Fibroblast of pulmonary artery (primary cell): Measurements from ENCODE around the gene GPR17.
A peak's percentile ranks its signal among the peaks of the same experiment; 100 is the strongest.

Experiments used
- DNase-seq: peaks from one replicate; pipeline ENCODE4 v3.0.0-alpha.2; 2010; ENCODE audit warnings: low read depth
- H3K4me3 ChIP-seq: replicated peaks from 2 replicates; pipeline ENCODE4 v1.5.1; 2011; ENCODE audit warnings: low read depth, mild to moderate bottlenecking, control low read depth, low read length, moderate library complexity
- CTCF ChIP-seq: IDR thresholded peaks from 2 replicates; pipeline ENCODE4 v1.5.1; 2011; ENCODE audit warnings: mild to moderate bottlenecking, control low read depth, low read length, inconsistent platforms; ENCODE audit errors: missing control alignments

Gene GPR17

GRCh38 chr2:127658146-127658545 is 12.2 kb downstream of the GPR17 start:
- TF ChIP-seq CTCF = no peak
- no peak for DNase-seq
- H3K4me3 ChIP-seq = no peak overlapping the region

GRCh38 chr2:127658641-127659407 is 12.9 kb downstream of the GPR17 start:
- no peak for DNase-seq
- TF ChIP-seq CTCF = no peak
- no peak overlapping the region for H3K4me3 ChIP-seq

GRCh38 chr2:127659408-127660290 is 13.7 kb downstream of the GPR17 start:
- peak; percentile 19 for DNase-seq

GRCh38 chr2:127660291-127660578 is 14.3 kb downstream of the GPR17 start:
- no peak for DNase-seq
- no peak for TF ChIP-seq CTCF
- no peak overlapping the region for H3K4me3 ChIP-seq

More at GRCh38 chr2:127659408-127660290, 13.7 kb downstream of the GPR17 start:
- no peak overlapping the region for H3K4me3 ChIP-seq
- no peak for TF ChIP-seq CTCF

- peak; percentile 40 for DNase-seq
- no peak overlapping the region for H3K4me3 ChIP-seq
- no peak for TF ChIP-seq CTCF
These were observed 15.2 kb downstream of the GPR17 start for GRCh38 chr2:127661072-127661649.

- DNase-seq = no peak
- H3K4me3 ChIP-seq = no peak overlapping the region
- TF ChIP-seq CTCF = no peak
These were observed 16.1 kb downstream of the GPR17 start for GRCh38 chr2:127661949-127662510.
